A549 (cell line): ENCODE results near the gene ZNF605.

Experiments
- CTCF ChIP-seq: fragments of >200 bp; sonication (Bioruptor Twin); formaldehyde crosslinking; IDR thresholded peaks from 3 replicates; pipeline ENCODE4 v1.5.1; 2016
- SREBF2 ChIP-seq: fragments of 450-650 bp; IDR thresholded peaks from 2 replicates; pipeline ENCODE4 v1.6.1; 2014; ENCODE audit warnings: mild to moderate bottlenecking, moderate library complexity

- TF ChIP-seq SREBF2 (no peak), CTCF (no peak)
Measured at GRCh38 chr12:132925597-132926414, 30.3 kb downstream of the ZNF605 start.
